Activated naive CD4-positive, alpha-beta T cell treated with anti-CD3 and anti-CD28 coated beads, Interleukin-2, amount 50 U/mL, for 16 hours (primary cell): ENCODE measurements around the gene PAX6.
"Not testable (repeated sequence)": the region's sequence is repeated elsewhere in the genome, so short reads cannot be mapped to it uniquely, and the experiment has no call there.

Experiments
- DNase-seq: peaks from one replicate; pipeline ENCODE4 v3.0.0-alpha.2; 2020

The PAX6 gene

DNA sequence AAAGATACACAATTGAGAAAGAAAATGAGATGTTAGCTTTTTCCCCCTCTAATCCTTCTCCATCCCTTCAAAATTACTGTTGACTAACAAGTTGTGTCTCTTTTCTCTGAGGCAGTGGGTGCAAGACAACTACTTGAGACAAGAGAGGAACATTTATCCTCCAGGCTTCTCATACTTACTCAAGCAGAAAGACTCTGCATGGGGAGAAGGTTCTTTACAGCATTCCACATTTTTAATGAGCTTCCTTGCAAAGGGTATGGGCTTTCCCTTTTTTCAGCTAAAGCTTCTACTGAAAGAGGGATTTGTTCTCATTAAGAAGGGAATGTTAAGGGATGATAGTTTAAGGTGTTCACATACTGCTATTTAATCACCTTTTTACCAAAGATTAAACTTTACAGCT lies 47.8 kb downstream of the PAX6 start:
- no peak for DNase-seq

GRCh38 chr11:31761636-31762035 lies 49.5 kb downstream of the PAX6 start:
- no peak for DNase-seq

GRCh38 chr11:31757260-31757835 lies 53.8 kb downstream of the PAX6 start:
- DNase-seq: no peak

- no peak for DNase-seq
These were observed 63.5 kb downstream of the PAX6 start for GRCh38 chr11:31747581-31747980.

DNA sequence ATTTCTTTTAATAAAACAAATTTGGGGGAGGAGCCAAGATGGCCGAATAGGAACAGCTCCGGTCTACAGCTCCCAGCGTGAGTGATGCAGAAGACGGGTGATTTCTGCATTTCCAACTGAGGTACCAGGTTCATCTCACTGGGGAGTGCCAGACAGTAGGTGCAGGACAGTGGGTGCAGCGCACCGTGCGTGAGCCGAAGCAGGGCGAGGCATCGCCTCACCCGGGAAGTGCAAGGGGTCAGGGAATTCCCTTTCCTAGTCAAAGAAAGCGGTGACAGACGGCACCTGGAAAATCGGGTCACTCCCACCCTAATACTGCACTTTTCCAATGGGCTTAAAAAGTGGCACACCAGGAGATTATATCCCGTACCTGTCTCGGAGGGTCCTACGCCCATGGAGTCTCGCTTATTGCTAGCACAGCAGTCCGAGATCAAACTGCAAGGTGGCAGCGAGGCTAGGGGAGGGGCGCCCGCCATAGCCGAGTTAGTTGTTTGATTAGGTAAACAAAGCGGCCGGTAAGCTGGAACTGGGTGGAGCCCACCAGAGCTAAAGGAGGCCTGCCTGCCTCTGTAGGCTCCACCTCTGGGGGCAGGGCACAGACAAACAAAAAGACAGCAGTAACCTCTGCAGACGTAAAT lies 70.3 kb downstream of the PAX6 start:
- DNase-seq: not testable (repeated sequence)

DNA sequence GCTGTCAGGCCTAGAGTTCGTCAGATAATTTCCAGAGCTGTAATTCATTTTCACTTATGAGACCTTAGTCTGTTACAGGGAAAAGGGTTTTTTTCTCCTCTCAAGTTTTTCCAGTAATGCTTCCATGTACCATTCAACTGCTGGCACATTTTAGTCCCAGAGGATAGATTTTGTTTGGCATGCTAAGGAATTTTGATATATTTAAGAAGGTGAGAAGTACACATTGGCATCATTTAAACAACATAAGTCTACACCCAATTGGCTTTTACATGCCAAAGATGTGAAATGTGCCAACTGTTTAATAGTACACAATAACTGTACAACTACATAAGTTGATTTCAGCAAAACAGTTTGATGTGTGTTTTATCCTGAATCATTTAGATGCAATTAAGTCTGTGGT lies 71.0 kb downstream of the PAX6 start:
- DNase-seq: no peak
